GM19239 (cell line): ENCODE measurements around the gene EPB41L4B.
"Not testable (repeated sequence)": the region's sequence is repeated elsewhere in the genome, so short reads cannot be mapped to it uniquely, and the experiment has no call there.

ENCODE experiments used
- DNase-seq: peaks from one replicate; pipeline ENCODE4 v3.0.0; 2011; ENCODE audit warnings: low spot score; ENCODE audit not compliant: insufficient read length
- FAIRE-seq: peaks from 2 replicates; lab custom pipeline; 2011; peaks lifted over from hg19 to GRCh38; lab: Jason Lieb, UNC

The EPB41L4B gene

GRCh38 chr9:109218242-109218641, 102.6 kb downstream of the EPB41L4B start:
- FAIRE-seq, DNase-seq: not testable (repeated sequence)

- DNase-seq (no peak), FAIRE-seq (no peak)
Measured at GRCh38 chr9:109214414-109214813, 106.4 kb downstream of the EPB41L4B start.

GRCh38 chr9:109213285-109214121, 107.4 kb downstream of the EPB41L4B start:
- no peak for FAIRE-seq

GRCh38 chr9:109212768-109213167, 108.1 kb downstream of the EPB41L4B start:
- FAIRE-seq (no peak), DNase-seq (no peak)

More at GRCh38 chr9:109213285-109214121, 107.4 kb downstream of the EPB41L4B start:
- DNase-seq = no peak

GRCh38 chr9:109206670-109207069, 114.2 kb downstream of the EPB41L4B start:
- DNase-seq (no peak), FAIRE-seq (no peak)

GRCh38 chr9:109205526-109205925, 115.3 kb downstream of the EPB41L4B start:
- FAIRE-seq (no peak), DNase-seq (no peak)

- FAIRE-seq (no peak), DNase-seq (no peak)
Measured at GRCh38 chr9:109203761-109204360, 117.0 kb downstream of the EPB41L4B start.

- FAIRE-seq (no peak), DNase-seq (no peak)
Measured at GRCh38 chr9:109199676-109200075, 121.2 kb downstream of the EPB41L4B start.

GRCh38 chr9:109198736-109199382, 122.0 kb downstream of the EPB41L4B start:
- no peak for DNase-seq
- FAIRE-seq = no peak

- DNase-seq (no peak), FAIRE-seq (no peak)
Measured at GRCh38 chr9:109193974-109194556, 126.8 kb downstream of the EPB41L4B start.

GRCh38 chr9:109192732-109193361, 128.0 kb downstream of the EPB41L4B start:
- FAIRE-seq = no peak
- DNase-seq = no peak

- no peak for FAIRE-seq
- no peak for DNase-seq
Measured at GRCh38 chr9:109191746-109192145, 129.1 kb downstream of the EPB41L4B start.

- no peak for DNase-seq
- no peak for FAIRE-seq
Measured at GRCh38 chr9:109190151-109190550, 130.7 kb downstream of the EPB41L4B start.

- DNase-seq = no peak
- FAIRE-seq = no peak
Measured at GRCh38 chr9:109186857-109187520, 133.9 kb downstream of the EPB41L4B start.

GRCh38 chr9:109182940-109183798, 137.7 kb downstream of the EPB41L4B start:
- DNase-seq = no peak

GRCh38 chr9:109182550-109182939, 138.3 kb downstream of the EPB41L4B start:
- no peak for FAIRE-seq
- DNase-seq = no peak

More at GRCh38 chr9:109182940-109183798, 137.7 kb downstream of the EPB41L4B start:
- FAIRE-seq = no peak

GRCh38 chr9:109181284-109181683, 139.6 kb downstream of the EPB41L4B start:
- FAIRE-seq (no peak), DNase-seq (no peak)

GRCh38 chr9:109179801-109180523, 140.9 kb downstream of the EPB41L4B start:
- DNase-seq (no peak), FAIRE-seq (no peak)
